ENCODE measurements around the gene EFCAB9.

- TF ChIP-seq CTCF (conservative IDR thresholded peaks at IDR 0.05 in 1 of 2, IDR thresholded peaks at IDR 0.05 in 1 of 2; ENCODE audit: low read depth in 1 of 2, low read length in 2 of 2), result no peak
- no peak for TF ChIP-seq EZH2 (IDR thresholded peaks at IDR 0.05; ENCODE audit: low read length, missing control alignments)
Measured at GRCh38 chr5:172168311-172168710, 25.7 kb upstream of the EFCAB9 start.
